NCI-H526 (cell line): ENCODE results near the gene KCNK2.

Experiments
- DNase-seq, 2 experiments: peaks; one replicate each; lab custom pipeline; 2025; lab: John Stamatoyannopoulos, UW

The KCNK2 gene

DNA sequence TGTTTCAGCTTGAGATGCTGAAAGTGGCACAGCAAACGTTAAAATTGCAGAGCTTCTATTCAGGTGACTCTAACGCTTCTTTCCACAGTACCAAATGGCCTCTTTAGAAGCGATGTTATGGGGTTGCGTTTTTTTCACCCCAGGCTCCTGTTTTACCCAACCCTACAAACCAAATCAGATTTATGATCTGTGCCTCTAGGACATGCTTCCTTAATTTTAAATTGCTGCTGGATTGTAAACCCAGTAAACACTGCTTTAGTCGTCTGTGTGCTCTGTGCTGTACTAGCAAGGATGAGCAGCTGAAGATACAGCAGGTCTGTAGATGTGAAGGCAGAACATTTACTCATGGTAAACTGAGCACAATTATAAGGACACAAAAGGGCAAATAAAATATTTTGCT lies 13.0 kb downstream of the KCNK2 start:
- no peak for DNase-seq

DNA sequence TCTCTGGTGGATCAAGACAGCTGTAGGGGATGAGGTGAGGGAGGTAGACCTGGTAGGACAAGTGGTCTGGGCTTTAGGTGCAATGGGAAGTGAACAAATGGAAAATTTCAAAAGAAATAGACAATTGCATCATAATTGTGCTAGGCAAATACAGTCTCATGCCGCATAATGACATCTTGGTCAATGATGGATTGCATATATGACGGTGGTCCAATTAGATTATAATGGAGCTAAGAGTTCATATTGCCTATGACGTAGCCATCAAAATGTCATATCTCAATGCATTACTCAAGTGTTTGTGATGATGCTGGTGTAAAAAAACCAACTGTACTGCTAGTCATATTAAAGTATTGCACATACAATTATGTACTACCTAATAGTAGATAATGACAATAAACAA lies 19.0 kb downstream of the KCNK2 start:
- DNase-seq = no peak

DNA sequence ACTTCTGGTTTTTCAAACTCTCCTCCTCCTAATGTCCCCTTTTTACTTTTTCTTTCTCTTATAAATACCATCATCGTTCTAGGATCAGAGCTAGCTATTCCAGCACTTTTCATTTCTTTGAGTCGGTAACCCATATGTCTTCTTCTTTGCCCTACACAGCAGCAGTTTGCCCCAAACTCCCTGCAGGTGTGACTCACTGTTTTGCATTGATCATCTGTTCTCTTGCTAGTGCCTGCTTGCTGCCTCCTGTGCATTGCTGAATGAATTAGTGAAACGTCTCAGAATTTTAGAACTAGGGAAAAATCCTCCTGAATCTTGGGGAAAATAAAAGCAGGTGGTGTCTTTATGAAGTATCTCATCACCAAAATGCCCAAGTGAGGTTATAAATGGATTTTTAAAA lies 21.7 kb downstream of the KCNK2 start:
- no peak for DNase-seq

DNA sequence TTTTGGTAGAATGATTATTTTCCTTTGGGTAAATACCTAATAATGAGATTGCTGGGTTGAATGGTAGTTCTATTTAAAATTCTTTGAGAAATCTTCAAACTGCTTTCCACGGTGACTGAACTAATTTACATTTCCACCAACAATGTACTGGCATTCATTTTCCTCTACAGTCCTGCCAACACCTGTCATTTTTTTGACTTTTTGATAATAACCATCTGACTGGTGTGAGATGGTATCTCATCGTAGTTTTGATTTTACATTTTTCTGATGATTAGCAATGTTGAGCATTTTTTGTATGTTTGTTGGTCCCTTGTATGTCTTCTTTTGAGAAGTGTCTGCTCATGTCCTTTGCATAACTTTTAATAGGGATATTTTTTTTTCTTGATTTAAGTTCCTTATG lies 23.5 kb downstream of the KCNK2 start:
- DNase-seq = no peak

DNA sequence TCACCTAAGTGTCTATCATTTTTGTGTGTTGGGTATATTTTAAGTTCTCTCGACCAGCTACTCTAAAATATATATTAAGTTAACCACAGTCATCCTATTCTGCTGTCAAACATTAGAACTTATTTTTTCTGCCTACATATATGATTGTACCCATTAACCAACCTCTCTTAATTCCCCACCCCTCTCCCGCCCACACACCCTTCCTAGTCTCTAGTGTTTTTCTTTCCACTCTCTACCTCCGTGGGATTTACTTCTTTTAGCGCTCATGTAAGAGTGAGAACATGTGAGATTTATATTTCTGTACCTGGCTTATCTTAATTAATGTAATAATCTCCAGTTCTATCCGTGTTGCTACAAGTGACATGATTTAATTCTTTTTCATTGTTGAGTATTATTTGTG lies 26.6 kb downstream of the KCNK2 start:
- no peak for DNase-seq

DNA sequence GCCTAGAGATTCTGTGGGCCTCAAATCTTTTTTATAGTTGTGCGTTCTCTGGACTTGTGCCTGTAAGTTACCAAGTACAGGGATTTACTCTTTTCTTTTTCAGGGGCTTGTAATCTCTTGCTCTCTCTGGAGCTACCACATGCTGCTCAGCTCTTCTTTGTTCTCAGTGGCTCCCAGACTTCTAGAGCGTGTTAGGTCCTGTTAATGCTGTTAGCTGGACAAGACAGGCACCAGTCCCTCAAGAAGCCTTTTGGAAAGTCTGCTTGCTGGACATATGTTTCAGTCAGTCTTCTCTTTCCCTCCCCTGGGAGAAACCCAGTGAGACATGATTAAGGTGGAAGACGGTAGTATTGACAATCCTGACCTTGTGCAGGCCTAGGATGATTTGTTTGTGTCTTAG lies 29.4 kb downstream of the KCNK2 start:
- DNase-seq = no peak

DNA sequence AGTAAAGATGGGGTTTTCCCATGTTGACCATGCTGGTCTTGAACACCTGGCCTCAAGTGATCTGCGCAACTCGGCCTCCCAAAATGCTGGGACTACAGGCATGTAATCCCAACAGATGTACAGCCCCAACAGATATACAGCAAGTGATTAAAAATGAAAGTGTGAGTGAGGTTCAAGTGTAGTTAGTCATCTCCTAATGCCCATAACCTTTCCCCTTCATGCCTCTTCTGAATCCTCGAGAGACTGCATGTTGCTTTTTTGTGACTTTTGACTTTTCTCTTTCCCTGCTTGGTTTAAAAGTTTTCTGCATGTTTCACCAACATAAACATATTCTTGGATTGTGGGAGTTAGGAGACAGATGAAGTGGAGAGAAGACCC lies 31.2 kb downstream of the KCNK2 start:
- no peak for DNase-seq

DNA sequence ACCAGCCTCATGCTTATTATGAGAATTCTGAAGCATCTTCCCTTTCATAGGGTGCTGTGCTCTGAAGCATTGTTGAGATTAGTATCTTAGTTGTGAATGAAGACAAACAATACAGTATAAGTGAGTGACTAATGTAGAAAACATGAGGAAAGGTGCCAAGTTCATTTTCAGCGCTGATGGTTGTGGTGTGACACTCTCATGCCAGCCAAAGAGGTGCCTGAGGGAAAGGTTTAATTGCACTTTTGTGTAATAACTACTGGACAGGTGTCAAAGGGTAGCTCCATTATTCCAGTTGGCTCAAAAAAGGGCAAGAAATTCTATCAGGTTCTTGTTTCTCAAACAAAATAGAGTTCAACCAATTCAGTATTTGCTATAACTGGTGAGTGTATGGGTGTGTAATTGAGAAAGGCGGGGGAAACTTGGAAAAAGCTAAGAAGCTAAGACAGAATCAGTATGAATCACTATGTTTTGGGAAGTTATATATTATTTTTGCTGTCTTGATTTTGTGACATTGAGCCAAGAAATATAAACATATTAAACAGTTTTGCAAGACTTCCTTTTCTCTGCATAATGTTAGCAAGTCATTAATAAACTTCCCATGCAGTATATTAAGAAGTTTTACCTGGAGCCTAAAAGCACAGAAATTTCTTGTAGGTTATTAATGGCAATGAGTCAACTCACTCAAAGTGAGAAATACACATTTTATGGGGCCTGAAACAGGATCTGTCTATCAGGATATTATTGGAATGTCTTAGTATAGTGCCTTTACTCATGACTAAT lies 31.8 kb downstream of the KCNK2 start:
- no peak for DNase-seq

DNA sequence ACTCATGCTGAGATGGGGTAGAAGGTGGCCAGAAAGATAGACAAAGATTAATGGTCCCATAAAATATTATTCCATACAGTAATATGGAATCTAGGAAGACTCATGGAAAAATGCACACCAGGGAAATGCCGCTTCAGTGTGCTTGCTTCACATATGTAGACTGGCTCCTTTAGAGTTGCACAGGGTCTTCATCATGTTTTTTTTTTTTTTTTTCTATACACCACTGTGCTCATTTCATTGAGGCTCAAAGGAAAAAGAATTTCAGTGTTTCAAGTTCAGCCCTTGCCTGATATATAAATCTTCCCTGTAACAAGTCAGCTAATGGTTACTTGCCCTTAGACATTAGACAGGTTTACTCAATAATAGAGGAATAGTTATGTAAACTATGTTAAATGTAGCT lies 33.2 kb downstream of the KCNK2 start:
- DNase-seq = no peak

DNA sequence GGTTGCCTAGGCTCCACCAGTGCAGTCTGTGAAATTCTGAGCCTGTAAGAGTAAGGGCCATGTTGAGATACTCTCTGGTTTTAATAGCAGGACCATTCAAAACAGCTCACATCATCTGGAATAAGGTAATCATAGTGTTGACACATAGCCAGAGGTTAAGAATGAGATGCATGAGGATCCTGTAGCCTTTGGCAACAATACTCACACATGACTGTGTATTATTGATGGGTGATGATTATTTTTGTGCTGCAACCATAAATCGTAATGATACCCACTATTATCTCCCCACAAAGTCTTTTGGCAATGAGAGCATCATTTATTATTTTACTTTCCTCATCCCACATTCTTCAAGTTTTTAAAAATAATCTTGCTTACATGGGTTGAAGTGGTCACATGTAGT lies 35.5 kb downstream of the KCNK2 start:
- DNase-seq = no peak

DNA sequence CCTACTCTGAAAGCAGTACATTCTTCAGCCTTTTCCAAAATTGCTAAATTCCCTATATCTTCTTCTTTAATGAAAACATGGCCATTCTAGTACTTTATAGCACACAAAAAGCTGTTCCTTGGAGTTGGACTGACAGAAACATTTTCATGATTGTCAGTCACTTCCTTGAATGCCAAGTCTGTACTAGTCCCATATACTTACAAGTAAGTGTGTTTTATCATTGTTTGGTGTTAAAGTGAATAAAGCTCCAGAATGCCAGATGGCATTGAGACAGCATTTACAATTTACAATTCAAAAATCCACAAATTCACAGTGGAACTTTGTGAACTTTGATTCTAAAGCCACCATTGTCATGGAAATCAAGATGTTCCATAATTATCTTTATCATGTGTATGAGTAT lies 36.5 kb downstream of the KCNK2 start:
- DNase-seq = no peak

DNA sequence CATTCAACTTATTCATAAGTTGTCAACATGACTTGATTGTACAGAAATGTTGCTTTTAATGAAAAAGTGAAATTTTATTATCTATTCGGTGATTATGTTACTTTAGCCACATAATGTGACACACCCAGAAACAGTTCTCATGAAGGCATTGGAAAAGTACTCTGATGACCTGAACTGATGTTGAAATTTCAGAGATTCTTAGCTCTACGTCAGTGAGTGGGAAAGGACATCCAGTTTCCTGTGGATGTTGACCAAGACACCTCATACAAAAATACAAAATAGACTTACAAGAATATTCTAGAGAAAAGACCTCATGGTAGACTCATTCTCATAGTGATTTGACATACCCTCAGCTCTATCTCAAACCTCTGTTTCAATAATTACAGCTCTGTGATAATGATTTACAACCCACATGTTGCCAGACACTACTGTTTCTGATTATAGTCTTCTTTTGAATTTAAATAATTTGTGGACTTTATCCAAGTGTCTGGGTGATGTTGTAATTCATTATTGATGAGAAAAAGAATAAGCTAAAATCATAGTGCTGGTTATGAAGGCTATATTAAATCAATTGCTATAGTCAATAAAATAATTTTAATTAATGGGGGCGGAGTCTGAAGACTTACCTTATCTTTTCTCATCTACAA lies 37.3 kb downstream of the KCNK2 start:
- no peak for DNase-seq

DNA sequence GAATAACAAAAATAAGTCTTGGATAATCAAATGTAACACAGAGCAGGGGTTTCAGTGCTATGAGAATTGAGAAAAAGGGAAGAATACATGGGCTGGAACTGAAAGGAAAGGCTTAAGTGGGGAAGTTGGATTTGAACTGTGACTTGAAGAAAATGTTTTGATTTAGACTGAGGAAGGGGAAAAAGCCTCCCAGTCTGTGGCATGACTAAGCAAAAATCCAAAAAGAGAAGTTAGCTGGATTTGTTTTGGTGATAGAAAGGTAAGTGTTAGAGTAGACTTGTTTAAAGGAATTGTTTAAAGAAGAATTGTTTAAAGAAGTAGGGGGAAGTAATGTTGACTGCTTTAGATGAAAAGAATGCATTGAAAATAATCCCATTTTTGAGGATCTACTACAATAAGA lies 46.0 kb downstream of the KCNK2 start:
- DNase-seq = no peak

DNA sequence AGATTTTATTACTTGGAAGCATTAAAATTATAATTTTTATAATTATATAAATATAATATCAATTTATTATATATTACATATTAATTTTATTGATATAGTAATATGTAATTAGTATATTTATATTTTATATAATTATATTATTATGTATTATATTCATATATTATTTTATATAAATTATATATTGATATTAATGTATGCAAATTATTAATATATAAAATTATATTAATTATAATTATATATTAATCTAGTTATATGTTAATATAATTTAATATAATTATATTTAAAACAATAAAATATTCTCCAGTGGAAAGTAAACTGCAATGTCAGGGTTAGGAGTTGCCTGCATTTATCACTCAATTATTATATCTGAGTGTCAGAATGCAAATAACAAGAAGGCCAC lies 48.8 kb downstream of the KCNK2 start:
- DNase-seq = no peak

DNA sequence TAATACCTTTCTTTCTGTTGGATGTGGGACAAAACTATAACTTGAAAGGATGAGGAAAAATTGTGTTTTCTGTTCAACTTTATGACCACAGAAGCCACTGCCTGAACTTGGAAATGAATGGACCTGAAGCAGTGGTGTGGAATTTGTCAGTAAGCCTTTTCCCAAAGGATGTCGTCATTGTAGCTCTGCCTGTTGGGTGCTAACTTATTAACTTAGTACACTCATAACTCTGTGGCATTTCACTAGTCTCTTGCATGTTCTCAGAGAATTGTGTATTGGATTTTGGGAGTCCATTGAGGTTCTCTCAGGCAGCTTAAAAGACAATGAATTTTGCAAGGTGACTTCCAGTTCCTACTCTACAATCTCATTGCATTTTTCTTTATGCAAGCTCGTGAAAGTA lies 49.6 kb downstream of the KCNK2 start:
- no peak for DNase-seq

DNA sequence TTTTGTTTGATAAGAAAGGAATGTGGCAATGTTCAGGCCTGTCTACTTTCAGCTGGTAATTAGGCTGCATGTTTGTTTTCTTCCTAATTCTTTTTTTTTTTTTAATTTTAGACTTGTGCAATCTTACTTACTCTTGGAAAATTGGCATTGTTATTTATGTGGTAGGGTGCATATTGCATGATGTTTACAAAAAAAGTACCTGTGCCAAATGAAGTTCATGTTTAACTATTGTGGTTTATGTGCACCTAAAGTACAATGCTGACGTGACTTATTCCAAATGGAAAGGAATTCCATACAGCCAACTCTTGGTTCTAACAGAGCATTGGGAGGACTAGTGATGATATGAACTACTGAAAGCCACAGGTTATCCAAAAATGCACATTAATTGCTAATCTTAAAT lies 51.0 kb downstream of the KCNK2 start:
- DNase-seq = no peak

DNA sequence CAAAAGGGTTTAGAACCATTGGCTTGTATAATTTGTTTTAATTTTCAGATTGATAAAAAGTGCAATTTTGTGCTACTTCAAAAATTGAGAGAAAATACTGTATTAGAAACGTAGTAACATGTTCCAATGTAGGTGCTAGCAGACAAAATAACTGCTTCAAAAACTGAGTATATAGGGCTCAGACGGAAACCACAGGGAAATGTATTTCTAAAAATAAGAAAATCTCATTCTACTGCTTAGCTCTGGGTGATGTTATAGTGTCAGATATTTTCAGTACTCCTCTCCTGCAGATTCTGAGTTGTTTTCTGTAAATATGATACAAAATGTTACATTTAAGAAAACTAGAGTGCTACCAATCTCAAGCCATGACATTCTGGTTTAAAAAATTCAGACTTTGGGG lies 55.4 kb downstream of the KCNK2 start:
- DNase-seq = no peak

DNA sequence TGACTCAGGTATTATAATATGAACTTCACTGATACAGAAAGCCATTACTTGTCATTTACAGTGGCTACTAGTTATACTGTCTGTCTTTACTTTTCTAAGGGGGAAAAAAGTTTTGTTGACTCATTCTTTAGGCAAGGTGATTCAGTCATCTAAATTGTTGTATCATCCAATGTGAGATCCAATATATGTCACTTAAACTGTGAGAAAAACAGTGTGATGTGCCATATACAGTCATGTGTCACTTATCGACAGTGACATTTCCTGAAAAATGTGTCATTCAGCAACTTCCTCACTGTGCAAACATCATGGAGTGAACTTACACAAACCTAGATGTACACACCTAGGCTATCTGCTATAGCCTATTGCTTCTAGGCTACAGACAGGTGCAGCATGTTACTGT lies 57.6 kb downstream of the KCNK2 start:
- no peak for DNase-seq

DNA sequence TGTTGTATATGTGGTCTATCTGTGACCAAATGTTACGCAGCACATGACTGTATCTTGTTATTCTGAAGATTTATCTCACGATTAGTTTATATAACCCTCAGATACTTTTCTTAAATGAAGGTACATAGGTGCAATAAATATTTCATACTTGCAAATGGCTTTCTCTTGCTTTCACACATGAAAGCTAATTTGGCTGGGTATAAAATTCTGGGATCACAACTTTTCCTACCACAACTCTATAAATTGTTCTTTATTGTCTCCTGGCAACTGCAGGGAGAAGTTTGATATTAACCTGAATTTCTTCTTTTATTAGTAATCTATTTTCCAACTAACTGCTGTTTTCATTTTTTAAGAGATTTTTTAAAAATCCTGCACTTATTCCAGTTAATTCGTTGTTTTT lies 58.9 kb downstream of the KCNK2 start:
- no peak for DNase-seq

DNA sequence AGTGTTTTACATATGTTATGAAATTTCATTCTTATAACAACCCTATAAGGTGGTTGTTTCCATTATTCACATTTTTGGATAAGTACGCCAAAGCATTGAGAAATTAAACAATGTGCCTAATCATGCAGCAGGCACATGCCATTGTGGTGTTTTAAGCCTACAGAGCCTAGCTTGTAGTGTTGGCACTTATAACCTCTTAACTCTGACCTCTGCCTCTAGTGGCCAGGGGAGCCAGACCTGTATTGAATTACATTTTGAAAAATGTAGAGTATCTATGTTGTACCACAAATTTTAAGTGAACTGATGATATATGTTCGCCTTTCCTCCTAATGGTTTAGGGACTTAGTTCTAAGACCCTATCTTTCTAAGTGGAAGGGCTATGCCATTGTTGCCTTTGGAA lies 61.0 kb downstream of the KCNK2 start:
- DNase-seq = no peak

DNA sequence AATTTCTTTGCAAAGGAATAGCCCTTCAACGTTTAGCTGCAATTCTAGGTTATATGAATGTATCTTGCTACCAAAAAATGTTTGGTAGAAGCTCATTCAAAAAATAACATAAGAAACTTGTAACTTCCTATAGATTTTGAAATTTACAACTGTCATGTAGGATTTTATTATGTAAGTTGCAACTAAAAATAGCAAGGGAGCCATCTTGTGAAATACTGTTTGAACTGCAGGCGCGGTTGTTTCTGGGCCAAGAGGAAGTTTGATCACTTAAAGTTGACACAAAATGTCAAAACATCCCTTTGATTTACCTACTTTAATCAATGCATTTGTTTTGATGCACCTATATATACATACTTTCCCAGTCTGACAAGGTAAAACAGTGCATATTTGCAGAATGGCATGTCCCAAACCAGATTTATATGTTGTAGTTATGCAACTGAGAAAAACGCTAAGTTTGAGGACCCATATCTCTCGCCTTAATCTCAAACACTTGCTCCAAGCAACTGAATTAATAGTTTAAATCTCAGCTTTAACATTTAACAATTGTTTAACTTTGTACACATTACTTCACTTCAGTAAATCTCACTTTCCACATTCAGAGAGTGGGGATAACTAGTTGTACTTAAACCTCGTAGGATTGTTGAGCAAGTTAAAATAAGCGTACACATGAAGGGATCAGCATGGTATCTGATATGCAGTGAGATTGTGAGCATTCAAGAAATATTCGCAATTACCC lies 63.9 kb downstream of the KCNK2 start:
- DNase-seq = peak in 1 of 2 experiments; percentile 2

DNA sequence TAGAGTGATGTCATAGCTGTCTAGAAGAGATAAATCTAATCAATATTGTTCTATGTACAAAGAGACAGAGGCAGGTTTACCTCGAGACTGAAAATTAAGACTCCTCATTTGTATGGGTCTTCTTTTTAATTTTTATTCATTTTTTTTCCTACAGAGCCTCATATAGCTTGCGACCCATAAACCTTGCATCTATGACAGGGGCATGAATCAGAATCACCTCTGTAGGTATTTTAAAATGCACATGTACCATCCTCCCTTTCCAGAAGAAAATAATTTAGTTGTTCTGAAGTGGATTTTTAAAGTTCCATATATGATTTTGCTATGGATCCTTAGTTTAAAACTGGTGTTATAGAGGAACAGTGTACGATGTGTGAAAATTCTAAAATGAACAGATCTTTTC lies 64.5 kb downstream of the KCNK2 start:
- DNase-seq = no peak

DNA sequence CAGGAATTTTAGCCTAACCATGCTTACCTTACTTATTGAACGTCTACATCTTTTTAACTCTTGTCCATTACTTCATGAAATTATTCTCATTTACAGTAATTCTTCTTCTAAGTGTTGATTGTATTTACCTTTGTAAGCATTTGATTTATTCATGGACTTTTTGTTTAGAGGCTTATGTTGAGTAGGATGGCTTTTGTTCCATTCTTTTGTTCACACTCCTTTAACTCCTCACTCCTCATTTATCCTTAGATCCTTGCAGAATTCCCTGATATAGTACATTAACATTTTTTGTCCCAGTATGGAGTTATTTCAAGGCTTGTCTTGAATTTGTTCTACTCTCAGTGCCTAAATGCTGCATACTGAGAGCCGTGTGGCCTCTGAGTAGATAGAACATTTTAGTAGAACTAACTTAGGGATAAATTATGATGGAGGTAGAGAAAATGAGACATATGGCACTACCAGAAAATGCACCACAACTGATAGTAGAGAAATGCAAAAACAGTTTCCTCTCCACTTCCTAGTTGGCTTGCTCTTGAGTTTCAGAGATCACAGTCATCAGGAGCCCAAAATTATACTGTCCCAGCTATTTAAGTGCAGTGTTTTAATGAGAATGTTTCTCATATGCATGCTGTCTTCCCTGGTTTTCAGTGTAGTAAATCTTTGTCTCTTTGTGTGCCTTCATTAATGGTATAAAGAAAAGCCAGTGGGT lies 69.5 kb downstream of the KCNK2 start:
- DNase-seq = no peak
